ENCODE data around the gene NCAN. TPM values are rescaled to one million over a fixed set of nuclear protein-coding genes. Genes with fewer than 3 reads are reported as not detected.

Gene NCAN
- total RNA-seq, 1 experiment from 2014 or later = not detected

DNA sequence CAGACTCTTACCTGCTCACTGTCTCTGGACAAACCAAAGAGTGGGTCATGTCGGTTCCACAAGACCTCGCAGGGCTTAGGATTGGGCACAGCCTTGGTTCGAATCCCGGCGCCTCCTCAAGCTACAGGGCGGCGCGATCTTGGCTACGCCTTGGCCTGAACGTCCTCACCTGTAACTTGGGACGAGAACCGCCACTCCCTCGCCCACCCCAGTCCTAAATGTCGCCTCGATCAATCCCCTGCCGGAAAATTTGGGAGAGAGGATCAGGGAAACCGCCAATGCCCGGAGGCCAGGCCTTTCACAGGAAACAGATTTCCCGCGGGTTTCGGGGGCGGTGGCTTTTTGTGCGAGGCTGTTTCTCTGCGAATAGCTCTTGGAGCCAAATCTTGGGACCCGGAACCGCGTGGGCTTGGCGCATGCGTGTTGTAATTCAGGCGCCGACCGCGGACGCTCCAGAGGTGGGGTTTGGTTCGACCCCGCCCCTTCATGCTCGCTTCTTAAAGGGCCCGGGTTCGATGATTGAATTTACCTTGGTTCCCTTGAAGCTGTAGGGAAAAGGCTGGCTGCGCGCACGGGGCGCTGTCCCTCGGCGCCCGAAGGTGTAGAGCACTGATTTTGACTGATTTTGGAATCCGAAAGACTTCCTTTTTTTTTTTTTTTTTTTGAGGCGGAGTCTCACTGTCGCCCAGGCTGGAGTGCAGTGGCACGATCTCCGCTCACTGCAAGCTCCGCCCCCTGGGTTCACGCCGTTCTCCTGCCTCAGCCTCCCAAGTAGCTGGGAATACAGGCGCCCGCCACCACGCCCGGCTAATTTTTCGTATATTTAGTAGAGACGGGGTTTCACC lies 8.5 kb upstream of the NCAN start, which contains the start of gene NR2C2AP:
TSS of gene NR2C2AP (minus strand) at position 403 of the 845 bp plus-strand sequence. CDS start at position 49, 354 bp downstream.
- peak; percentile 90 to 92 for DNase-seq
- peak within 1 kb of the TSS; percentile 67 for H3K4me3 ChIP-seq (ENCODE audit: low read depth, low read length)
- Mint-ChIP-seq H3K4me1 (ENCODE audit: low read depth, unreplicated experiment) (no peaks in the 10 kb centered on the region), H3K27me3 (ENCODE audit: insufficient read depth, unreplicated experiment) (peaks cover 3% of the 10 kb centered on the region), H3K36me3 (ENCODE audit: insufficient read depth, unreplicated experiment) (peaks cover 34% of the 10 kb centered on the region), H3K4me3 (ENCODE audit: unreplicated experiment) (peak within 1 kb of the TSS; percentile 83), H3K9me3 (ENCODE audit: unreplicated experiment) (no peaks in the 10 kb centered on the region), H3K27ac (ENCODE audit: unreplicated experiment) (peak within 1 kb of the TSS; percentile 87)
- TSS peak; percentile 91 for BruUV-seq (replicated peaks)
- POLR2A ChIA-PET = interaction anchor here (0.5 to 1.8 kb wide), 3 partner anchors 11 to 70 kb away, joined by 3 to 18 read pairs (median 12); partner anchors contain the start of genes BORCS8 and RFXANK
- peaks cover 4% of the 10 kb centered on the region; the same call in 1 of the 2 replicates for H3K4me1 ChIP-seq
- CTCF ChIA-PET = interaction anchor here (0.7 to 1.1 kb wide), 4 partner anchors 22 to 1871 kb away, joined by 4 to 12 read pairs (median 6); no protein-coding TSS in a partner anchor
- intact Hi-C loops (cut with micrococcal nuclease; ENCODE audit: unreplicated experiment) = loop anchor here (1.0 kb wide), 1 partner anchor 11 kb away; the partner anchor contains the start of genes BORCS8 and RFXANK
- TF ChIP-seq, protein P1, sequence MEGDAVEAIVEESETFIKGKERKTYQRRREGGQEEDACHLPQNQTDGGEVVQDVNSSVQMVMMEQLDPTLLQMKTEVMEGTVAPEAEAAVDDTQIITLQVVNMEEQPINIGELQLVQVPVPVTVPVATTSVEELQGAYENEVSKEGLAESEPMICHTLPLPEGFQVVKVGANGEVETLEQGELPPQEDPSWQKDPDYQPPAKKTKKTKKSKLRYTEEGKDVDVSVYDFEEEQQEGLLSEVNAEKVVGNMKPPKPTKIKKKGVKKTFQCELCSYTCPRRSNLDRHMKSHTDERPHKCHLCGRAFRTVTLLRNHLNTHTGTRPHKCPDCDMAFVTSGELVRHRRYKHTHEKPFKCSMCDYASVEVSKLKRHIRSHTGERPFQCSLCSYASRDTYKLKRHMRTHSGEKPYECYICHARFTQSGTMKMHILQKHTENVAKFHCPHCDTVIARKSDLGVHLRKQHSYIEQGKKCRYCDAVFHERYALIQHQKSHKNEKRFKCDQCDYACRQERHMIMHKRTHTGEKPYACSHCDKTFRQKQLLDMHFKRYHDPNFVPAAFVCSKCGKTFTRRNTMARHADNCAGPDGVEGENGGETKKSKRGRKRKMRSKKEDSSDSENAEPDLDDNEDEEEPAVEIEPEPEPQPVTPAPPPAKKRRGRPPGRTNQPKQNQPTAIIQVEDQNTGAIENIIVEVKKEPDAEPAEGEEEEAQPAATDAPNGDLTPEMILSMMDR (IDR thresholded peaks at IDR 0.05; ENCODE audit: insufficient read depth in 1 of 2, low read depth in 1 of 2, low read length in 1 of 2, severe bottlenecking in 1 of 2, unreplicated experiment in 1 of 2) = no peak
- H3K36me3 ChIP-seq (ENCODE audit: control insufficient read depth, insufficient read depth, low read length) = no peaks in the 10 kb centered on the region
- H3K9me3 ChIP-seq = no peaks in the 10 kb centered on the region
- H3K27me3 ChIP-seq (replicated peaks; ENCODE audit: control insufficient read depth, insufficient read depth, low read length) = no peaks in the 10 kb centered on the region

DNA sequence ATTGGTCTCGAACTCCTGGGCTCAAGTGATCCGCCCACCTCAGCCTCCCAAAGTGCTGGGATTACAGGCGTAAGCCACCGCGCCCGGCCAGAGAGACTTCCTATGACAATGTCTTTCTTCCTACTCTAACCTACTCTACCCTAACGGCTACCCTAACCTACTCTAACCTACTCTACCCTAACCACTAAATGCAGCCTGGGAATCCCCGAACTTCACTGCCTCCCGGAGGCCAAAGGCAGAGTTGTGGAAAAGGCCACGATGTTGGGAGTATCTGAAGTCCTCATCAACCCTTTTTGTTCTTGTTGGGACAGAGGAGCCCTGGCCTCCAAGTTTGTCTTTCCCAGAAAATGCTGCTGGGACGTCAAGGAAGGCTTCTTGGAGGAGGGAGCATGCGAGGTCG lies 7.6 kb upstream of the NCAN start:
- Mint-ChIP-seq H3K36me3 (ENCODE audit: insufficient read depth, unreplicated experiment) (peaks cover 28% of the 10 kb centered on the region), H3K27me3 (ENCODE audit: insufficient read depth, unreplicated experiment) (peaks cover 3% of the 10 kb centered on the region), H3K4me1 (ENCODE audit: low read depth, unreplicated experiment) (no peaks in the 10 kb centered on the region), H3K27ac (ENCODE audit: unreplicated experiment) (peak overlapping the region; percentile 87), H3K4me3 (ENCODE audit: unreplicated experiment) (peak overlapping the region; percentile 83), H3K9me3 (ENCODE audit: unreplicated experiment) (no peaks in the 10 kb centered on the region)
- no peaks in the 10 kb centered on the region for H3K9me3 ChIP-seq
- POLR2A ChIA-PET = no interaction called here
- CTCF ChIA-PET = no interaction called here
- DNase-seq = no peak
- BruUV-seq (replicated peaks) = TSS peak; percentile 20
- H3K36me3 ChIP-seq (ENCODE audit: control insufficient read depth, insufficient read depth, low read length) = no peaks in the 10 kb centered on the region
- intact Hi-C loops (cut with micrococcal nuclease; ENCODE audit: unreplicated experiment) = no loop called here
- TF ChIP-seq, protein P1 (IDR thresholded peaks at IDR 0.05; ENCODE audit: insufficient read depth in 1 of 2, low read depth in 1 of 2, low read length in 1 of 2, severe bottlenecking in 1 of 2, unreplicated experiment in 1 of 2) = no peak
- H3K4me3 ChIP-seq (ENCODE audit: low read depth, low read length) = no peak overlapping the region
- H3K4me1 ChIP-seq = peaks cover 4% of the 10 kb centered on the region; the same call in 1 of the 2 replicates
- H3K27me3 ChIP-seq (replicated peaks; ENCODE audit: control insufficient read depth, insufficient read depth, low read length) = no peaks in the 10 kb centered on the region

DNA sequence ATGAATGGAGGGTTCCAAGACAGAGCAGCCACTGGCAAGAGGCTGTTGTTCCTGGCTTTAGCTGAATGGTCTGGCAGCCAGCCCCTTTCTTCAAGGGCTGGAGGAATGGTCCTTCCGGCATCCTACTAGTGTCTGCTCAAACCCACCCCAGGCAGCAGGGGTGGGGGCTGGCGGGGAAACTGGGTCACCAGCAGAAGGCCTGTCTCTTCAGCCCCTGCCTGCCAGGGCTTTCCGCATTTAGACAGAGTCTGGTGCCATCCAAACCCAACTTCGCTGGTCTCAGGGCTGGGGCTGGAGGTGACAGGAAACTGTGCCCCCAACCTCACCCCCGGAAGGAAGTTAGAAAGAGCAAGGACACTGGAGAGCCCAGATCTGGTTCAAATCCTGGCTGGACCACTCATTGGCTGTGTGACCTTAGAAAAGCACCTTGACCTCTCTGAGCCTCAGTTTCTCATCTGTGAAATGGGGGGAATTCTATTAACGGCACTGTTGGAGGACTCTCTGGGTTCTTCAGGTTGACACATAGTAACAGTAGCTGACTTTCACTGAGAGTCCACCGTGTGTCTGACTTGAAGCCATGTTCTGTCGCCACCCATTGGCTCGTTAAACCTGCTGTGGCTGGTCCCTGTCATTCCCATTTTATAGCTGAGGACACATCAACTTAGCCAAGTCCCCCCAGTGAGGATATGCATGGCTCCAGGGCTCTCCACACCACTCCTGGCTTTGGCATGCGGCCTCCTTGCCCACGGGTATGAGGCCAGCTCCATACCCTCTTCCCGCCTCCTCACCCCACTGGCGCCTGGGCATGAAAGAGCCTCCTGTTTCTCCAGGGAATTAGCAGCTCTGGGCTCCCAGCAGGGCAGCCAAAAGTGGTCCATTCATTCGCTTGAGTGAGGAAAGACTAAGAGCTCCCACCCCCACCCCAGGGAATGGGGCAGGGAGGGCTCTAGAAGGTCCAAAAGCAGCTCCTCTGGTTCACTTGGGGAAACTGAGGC lies 6.0 kb upstream of the NCAN start:
- Histone ChIP-seq H3K9me3 (no peaks in the 10 kb centered on the region), H3K36me3 (ENCODE audit: control insufficient read depth, insufficient read depth, low read length) (no peaks in the 10 kb centered on the region), H3K4me1 (peaks cover 4% of the 10 kb centered on the region; the same call in 1 of the 2 replicates), H3K27me3 (replicated peaks; ENCODE audit: control insufficient read depth, insufficient read depth, low read length) (no peaks in the 10 kb centered on the region), H3K4me3 (ENCODE audit: low read depth, low read length) (no peak overlapping the region)
- POLR2A ChIA-PET = no interaction called here
- no peak for DNase-seq
- BruUV-seq (replicated peaks) = no TSS peak
- intact Hi-C loops (cut with micrococcal nuclease; ENCODE audit: unreplicated experiment) = no loop called here
- no peaks in the 10 kb centered on the region for H3K9me3 Mint-ChIP-seq (ENCODE audit: unreplicated experiment)
- H3K27ac Mint-ChIP-seq (ENCODE audit: unreplicated experiment) = no peak overlapping the region
- CTCF ChIA-PET = no interaction called here
- H3K4me3 Mint-ChIP-seq (ENCODE audit: unreplicated experiment) = no peak overlapping the region
- TF ChIP-seq, protein P1 (IDR thresholded peaks at IDR 0.05; ENCODE audit: insufficient read depth in 1 of 2, low read depth in 1 of 2, low read length in 1 of 2, severe bottlenecking in 1 of 2, unreplicated experiment in 1 of 2) = no peak
- peaks cover 23% of the 10 kb centered on the region for H3K36me3 Mint-ChIP-seq (ENCODE audit: insufficient read depth, unreplicated experiment)
- no peaks in the 10 kb centered on the region for H3K4me1 Mint-ChIP-seq (ENCODE audit: low read depth, unreplicated experiment)
- H3K27me3 Mint-ChIP-seq (ENCODE audit: insufficient read depth, unreplicated experiment) = peaks cover 3% of the 10 kb centered on the region
